GM12878 (cell line): Measurements from ENCODE around the gene RTP3. TPM values are rescaled to one million over a fixed set of nuclear protein-coding genes. Genes with fewer than 3 reads are reported as not detected.

Experiments
- BHLHE40 ChIP-seq, 2 experiments: fragments of 450-650 bp in 1 of 2; IDR thresholded peaks; 2 replicates each; pipeline ENCODE4 v1.6.1; 2011 to 2017; ENCODE audit warnings: low read depth in 2 of 2, borderline replicate concordance in 1 of 2, improper control_type of control experiment in 1 of 2, low read length in 1 of 2, mild to moderate bottlenecking in 1 of 2
- CHD2 ChIP-seq: IDR thresholded peaks from 2 replicates; pipeline ENCODE4 v1.6.1; 2011; ENCODE audit warnings: low read depth, low read length, improper control_type of control experiment, borderline replicate concordance
- CREB1 ChIP-seq: IDR thresholded peaks from 2 replicates; pipeline ENCODE4 v1.6.1; 2012; ENCODE audit warnings: low read depth, mild to moderate bottlenecking, inconsistent platforms
- EED ChIP-seq: sonication (generic); IDR thresholded peaks from 2 replicates; pipeline ENCODE4 v1.6.1; 2016; ENCODE audit warnings: antibody characterized with exemption, low read depth
- HDAC2 ChIP-seq: fragments of 200-600 bp; sonication (generic); IDR thresholded peaks from 2 replicates; pipeline ENCODE4 v1.6.1; 2017
- IRF4 ChIP-seq: IDR thresholded peaks from 2 replicates; pipeline ENCODE4 v1.6.1; 2011; ENCODE audit warnings: low read depth, low read length
- NFIC ChIP-seq: IDR thresholded peaks from 2 replicates; pipeline ENCODE4 v1.6.1; 2012; ENCODE audit warnings: low read depth, mild to moderate bottlenecking, inconsistent platforms, low read length, moderate library complexity
- NFYB ChIP-seq: IDR thresholded peaks from 2 replicates; pipeline ENCODE4 v1.6.1; 2011; ENCODE audit warnings: low read depth, mild to moderate bottlenecking, low read length, improper control_type of control experiment, moderate library complexity; ENCODE audit not compliant: insufficient read depth
- PAX8 ChIP-seq: fragments of 450-650 bp; IDR thresholded peaks from 2 replicates; pipeline ENCODE4 v1.6.1; 2017; ENCODE audit warnings: mild to moderate bottlenecking, moderate library complexity
- POLR2AphosphoS5 ChIP-seq: IDR thresholded peaks from 2 replicates; pipeline ENCODE4 v1.6.1; 2011; ENCODE audit warnings: mild to moderate bottlenecking, low read length, inconsistent platforms
- POU2F2 ChIP-seq: IDR thresholded peaks from 3 replicates; pipeline ENCODE4 v1.6.1; 2011; ENCODE audit warnings: low read depth, mild to moderate bottlenecking, low read length, borderline replicate concordance
- SMARCA5 ChIP-seq: fragments of 450-650 bp; IDR thresholded peaks from 2 replicates; pipeline ENCODE4 v1.6.1; 2017; ENCODE audit warnings: mild to moderate bottlenecking
- SUZ12 ChIP-seq: fragments of 200-600 bp; sonication (generic); IDR thresholded peaks from one replicate; pipeline ENCODE4 v1.6.1; 2018; ENCODE audit warnings: antibody characterized with exemption, mild to moderate bottlenecking; ENCODE audit not compliant: unreplicated experiment
- YY1 ChIP-seq: IDR thresholded peaks from 2 replicates; pipeline ENCODE4 v1.6.1; 2011; ENCODE audit warnings: low read depth, mild to moderate bottlenecking, low read length
- polyA plus RNA-seq, 11 experiments: library from polyadenylated mRNA; depleted of rRNA in 4 of 11; unstranded in 6 of 11; stranded (reverse) in 5 of 11; fragments of >200 nt; fragmentation: Nextera tagmentation in 4 of 11; fragmentation: Illumina TruSeq in 1 of 11; extraction: Ambion mirVana in 4 of 11; extraction: Trizol in 1 of 11; gene quantifications; 1 replicate in 1 of 11; 2 replicates in 10 of 11; pipeline versions ENCODE4 v1.2.1 to v1.2.3, GENCODE V29; 2011 to 2016; ENCODE audit warnings: inconsistent platforms in 2 of 11, missing spikeins in 2 of 11, low read depth in 1 of 11
- total RNA-seq, 4 experiments: library from RNA; depleted of rRNA in 3 of 4; stranded (reverse); fragments of >200 nt in 3 of 4; fragmentation: Illumina TruSeq in 1 of 4; extraction: Trizol in 1 of 4; gene quantifications; 2 replicates each; pipeline versions ENCODE4 v1.2.1 to v1.2.3, GENCODE V29; 2013 to 2021
- TF ChIP-seq, protein P1 (sequence below): IDR thresholded peaks from 2 replicates; pipeline ENCODE4 v1.6.1; 2012; ENCODE audit warnings: low read depth, low read length, improper control_type of control experiment
- TF ChIP-seq, protein P2 (sequence below): fragments of 450-650 bp; conservative IDR thresholded peaks from 2 replicates; pipeline ENCODE4 v1.6.1; 2017; ENCODE audit warnings: mild to moderate bottlenecking, moderate library complexity
- TF ChIP-seq, protein P3 (sequence below): IDR thresholded peaks from 2 replicates; pipeline ENCODE4 v1.6.1; 2012; ENCODE audit warnings: low read length, inconsistent platforms
- TF ChIP-seq, protein P4 (sequence below): IDR thresholded peaks from 2 replicates; pipeline ENCODE4 v1.6.1; 2011; ENCODE audit warnings: mild to moderate bottlenecking, low read depth, low read length, moderate library complexity; ENCODE audit not compliant: insufficient replicate concordance
- TF ChIP-seq, protein P5 (sequence below): fragments of 450-650 bp; IDR thresholded peaks from 2 replicates; pipeline ENCODE4 v1.6.1; 2017; ENCODE audit warnings: mild to moderate bottlenecking, moderate library complexity

RTP3 gene
- total and polyA plus RNA-seq, 10 of the 15 experiments (the other 5 are each of a cell fraction or from before 2014, with no cell fraction given) = 0.06 TPM; not detected in 9

DNA sequence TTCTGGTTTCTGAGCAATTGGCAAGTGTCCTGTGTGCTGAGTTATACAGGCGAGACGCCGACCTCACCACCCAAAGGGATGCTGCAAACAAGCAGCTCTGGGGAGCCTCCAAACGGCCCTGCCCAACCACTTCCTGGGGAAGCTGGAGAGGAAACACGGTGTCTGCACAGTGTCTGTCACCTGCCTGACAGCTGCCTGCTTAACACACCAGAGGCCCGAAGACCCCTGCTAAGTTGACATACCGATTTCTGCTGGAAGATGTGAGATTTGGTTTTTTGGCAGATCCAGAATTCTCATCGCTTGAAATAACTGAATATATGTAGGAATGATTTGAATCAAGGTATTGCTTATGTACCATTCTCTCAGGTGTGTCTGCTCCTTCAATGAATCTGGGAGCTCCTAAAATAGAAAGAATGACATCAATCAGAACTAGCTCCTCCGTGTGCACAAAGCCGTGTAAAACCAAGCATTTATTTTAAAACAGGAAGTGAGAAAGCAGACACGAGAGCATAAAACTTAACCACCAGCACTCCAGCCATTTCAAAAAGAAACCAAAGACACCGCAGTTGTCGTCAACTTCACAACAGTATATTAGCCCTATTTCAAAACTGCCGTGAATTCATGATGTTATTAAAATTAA lies 41.1 kb downstream of the RTP3 start (continued):
- TF ChIP-seq, protein P1, sequence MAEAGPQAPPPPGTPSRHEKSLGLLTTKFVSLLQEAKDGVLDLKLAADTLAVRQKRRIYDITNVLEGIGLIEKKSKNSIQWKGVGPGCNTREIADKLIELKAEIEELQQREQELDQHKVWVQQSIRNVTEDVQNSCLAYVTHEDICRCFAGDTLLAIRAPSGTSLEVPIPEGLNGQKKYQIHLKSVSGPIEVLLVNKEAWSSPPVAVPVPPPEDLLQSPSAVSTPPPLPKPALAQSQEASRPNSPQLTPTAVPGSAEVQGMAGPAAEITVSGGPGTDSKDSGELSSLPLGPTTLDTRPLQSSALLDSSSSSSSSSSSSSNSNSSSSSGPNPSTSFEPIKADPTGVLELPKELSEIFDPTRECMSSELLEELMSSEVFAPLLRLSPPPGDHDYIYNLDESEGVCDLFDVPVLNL = no peak
- TF ChIP-seq CHD2 = peak; percentile 58; the same call in 1 of the 2 replicates
- TF ChIP-seq IRF4 = peak; percentile 89
- TF ChIP-seq, protein P2, sequence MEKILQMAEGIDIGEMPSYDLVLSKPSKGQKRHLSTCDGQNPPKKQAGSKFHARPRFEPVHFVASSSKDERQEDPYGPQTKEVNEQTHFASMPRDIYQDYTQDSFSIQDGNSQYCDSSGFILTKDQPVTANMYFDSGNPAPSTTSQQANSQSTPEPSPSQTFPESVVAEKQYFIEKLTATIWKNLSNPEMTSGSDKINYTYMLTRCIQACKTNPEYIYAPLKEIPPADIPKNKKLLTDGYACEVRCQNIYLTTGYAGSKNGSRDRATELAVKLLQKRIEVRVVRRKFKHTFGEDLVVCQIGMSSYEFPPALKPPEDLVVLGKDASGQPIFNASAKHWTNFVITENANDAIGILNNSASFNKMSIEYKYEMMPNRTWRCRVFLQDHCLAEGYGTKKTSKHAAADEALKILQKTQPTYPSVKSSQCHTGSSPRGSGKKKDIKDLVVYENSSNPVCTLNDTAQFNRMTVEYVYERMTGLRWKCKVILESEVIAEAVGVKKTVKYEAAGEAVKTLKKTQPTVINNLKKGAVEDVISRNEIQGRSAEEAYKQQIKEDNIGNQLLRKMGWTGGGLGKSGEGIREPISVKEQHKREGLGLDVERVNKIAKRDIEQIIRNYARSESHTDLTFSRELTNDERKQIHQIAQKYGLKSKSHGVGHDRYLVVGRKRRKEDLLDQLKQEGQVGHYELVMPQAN = no peak
- peak; percentile 94 to 96 for TF ChIP-seq BHLHE40 (IDR thresholded peaks at IDR 0.05; ENCODE audit: borderline replicate concordance in 1 of 2, low read depth in 2 of 2, low read length in 1 of 2)
- peak; percentile 100 for TF ChIP-seq NFIC
- peak; percentile 79 for TF ChIP-seq CREB1
- peak; percentile 75; the same call in 2 of the 3 replicates for TF ChIP-seq POU2F2
- TF ChIP-seq EED = peak; percentile 90
- peak; percentile 42; the same call in 1 of the 2 replicates for TF ChIP-seq POLR2AphosphoS5
- TF ChIP-seq YY1 = 0 out of 2 replicates have a peak, but pooled peaks have one; percentile 4
- TF ChIP-seq, protein P3, sequence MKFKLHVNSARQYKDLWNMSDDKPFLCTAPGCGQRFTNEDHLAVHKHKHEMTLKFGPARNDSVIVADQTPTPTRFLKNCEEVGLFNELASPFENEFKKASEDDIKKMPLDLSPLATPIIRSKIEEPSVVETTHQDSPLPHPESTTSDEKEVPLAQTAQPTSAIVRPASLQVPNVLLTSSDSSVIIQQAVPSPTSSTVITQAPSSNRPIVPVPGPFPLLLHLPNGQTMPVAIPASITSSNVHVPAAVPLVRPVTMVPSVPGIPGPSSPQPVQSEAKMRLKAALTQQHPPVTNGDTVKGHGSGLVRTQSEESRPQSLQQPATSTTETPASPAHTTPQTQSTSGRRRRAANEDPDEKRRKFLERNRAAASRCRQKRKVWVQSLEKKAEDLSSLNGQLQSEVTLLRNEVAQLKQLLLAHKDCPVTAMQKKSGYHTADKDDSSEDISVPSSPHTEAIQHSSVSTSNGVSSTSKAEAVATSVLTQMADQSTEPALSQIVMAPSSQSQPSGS = peak; percentile 100
- TF ChIP-seq, protein P4, sequence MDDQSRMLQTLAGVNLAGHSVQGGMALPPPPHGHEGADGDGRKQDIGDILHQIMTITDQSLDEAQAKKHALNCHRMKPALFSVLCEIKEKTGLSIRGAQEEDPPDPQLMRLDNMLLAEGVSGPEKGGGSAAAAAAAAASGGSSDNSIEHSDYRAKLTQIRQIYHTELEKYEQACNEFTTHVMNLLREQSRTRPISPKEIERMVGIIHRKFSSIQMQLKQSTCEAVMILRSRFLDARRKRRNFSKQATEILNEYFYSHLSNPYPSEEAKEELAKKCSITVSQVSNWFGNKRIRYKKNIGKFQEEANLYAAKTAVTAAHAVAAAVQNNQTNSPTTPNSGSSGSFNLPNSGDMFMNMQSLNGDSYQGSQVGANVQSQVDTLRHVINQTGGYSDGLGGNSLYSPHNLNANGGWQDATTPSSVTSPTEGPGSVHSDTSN = peak; percentile 60
- TF ChIP-seq, protein P5, sequence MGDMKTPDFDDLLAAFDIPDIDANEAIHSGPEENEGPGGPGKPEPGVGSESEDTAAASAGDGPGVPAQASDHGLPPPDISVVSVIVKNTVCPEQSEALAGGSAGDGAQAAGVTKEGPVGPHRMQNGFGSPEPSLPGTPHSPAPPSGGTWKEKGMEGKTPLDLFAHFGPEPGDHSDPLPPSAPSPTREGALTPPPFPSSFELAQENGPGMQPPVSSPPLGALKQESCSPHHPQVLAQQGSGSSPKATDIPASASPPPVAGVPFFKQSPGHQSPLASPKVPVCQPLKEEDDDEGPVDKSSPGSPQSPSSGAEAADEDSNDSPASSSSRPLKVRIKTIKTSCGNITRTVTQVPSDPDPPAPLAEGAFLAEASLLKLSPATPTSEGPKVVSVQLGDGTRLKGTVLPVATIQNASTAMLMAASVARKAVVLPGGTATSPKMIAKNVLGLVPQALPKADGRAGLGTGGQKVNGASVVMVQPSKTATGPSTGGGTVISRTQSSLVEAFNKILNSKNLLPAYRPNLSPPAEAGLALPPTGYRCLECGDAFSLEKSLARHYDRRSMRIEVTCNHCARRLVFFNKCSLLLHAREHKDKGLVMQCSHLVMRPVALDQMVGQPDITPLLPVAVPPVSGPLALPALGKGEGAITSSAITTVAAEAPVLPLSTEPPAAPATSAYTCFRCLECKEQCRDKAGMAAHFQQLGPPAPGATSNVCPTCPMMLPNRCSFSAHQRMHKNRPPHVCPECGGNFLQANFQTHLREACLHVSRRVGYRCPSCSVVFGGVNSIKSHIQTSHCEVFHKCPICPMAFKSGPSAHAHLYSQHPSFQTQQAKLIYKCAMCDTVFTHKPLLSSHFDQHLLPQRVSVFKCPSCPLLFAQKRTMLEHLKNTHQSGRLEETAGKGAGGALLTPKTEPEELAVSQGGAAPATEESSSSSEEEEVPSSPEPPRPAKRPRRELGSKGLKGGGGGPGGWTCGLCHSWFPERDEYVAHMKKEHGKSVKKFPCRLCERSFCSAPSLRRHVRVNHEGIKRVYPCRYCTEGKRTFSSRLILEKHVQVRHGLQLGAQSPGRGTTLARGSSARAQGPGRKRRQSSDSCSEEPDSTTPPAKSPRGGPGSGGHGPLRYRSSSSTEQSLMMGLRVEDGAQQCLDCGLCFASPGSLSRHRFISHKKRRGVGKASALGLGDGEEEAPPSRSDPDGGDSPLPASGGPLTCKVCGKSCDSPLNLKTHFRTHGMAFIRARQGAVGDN = no peak
- no peak; the same call in 1 of the 2 replicates for TF ChIP-seq HDAC2
- TF ChIP-seq SUZ12 = no peak
- no peak for TF ChIP-seq PAX8
- TF ChIP-seq SMARCA5 = 0 out of 2 replicates have a peak, but pooled peaks have one; percentile 22
- no peak for TF ChIP-seq NFYB
